ENCODE measurements around the gene G6PC3.
"Not testable (repeated sequence)": the region's sequence is repeated elsewhere in the genome, so short reads cannot be mapped to it uniquely, and the experiment has no call there.

The G6PC3 gene

DNA sequence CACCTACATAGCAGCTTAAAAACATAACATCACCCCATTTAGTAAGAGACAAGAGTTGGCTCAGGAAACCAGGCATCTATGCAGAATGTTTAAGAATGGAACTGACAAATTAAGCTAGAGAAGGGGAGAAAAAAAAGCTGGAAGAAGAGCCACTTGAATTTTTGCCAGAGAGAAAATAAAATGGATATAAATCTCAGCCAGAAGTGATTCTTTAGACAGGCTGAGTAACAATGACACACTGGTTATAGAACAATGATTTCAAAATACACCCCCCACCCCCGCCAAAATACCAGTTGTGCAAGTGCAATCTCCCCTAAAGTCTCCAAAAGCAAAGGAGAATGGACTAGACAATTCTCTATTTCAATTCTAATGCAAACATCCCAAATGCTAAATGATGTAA is 26.5 kb upstream of the G6PC3 start:
- TF ChIP-seq, protein P1, sequence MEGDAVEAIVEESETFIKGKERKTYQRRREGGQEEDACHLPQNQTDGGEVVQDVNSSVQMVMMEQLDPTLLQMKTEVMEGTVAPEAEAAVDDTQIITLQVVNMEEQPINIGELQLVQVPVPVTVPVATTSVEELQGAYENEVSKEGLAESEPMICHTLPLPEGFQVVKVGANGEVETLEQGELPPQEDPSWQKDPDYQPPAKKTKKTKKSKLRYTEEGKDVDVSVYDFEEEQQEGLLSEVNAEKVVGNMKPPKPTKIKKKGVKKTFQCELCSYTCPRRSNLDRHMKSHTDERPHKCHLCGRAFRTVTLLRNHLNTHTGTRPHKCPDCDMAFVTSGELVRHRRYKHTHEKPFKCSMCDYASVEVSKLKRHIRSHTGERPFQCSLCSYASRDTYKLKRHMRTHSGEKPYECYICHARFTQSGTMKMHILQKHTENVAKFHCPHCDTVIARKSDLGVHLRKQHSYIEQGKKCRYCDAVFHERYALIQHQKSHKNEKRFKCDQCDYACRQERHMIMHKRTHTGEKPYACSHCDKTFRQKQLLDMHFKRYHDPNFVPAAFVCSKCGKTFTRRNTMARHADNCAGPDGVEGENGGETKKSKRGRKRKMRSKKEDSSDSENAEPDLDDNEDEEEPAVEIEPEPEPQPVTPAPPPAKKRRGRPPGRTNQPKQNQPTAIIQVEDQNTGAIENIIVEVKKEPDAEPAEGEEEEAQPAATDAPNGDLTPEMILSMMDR (conservative IDR thresholded peaks at IDR 0.05; ENCODE audit: low read depth, low read length): no peak
- H3K4me3 ChIP-seq (ENCODE audit: low read depth, low read length): no peak overlapping the region
- no peak for DNase-seq (ENCODE audit: low read depth)

DNA sequence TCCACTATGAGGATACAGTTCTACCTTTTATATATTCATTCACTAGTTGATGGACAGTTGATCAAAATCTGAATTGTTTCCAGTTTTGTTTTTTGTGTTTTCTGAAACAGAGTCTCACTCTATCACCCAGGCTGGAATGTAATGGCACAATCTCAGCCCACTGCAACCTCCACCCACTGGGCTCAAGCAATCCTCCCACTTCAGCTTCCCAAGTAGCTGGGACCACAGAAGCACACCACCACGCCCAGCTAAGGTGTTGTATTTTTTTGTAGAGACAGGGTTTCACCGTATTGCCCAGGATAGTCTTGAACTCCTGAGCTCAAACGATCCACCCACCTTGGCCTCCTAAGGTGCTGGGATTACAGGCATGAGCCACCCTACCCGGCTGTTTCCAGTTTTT is 25.0 kb upstream of the G6PC3 start:
- TF ChIP-seq, protein P1 (conservative IDR thresholded peaks at IDR 0.05; ENCODE audit: low read depth, low read length): no peak
- H3K4me3 ChIP-seq (ENCODE audit: low read depth, low read length): no peak overlapping the region
- DNase-seq (ENCODE audit: low read depth): no peak

DNA sequence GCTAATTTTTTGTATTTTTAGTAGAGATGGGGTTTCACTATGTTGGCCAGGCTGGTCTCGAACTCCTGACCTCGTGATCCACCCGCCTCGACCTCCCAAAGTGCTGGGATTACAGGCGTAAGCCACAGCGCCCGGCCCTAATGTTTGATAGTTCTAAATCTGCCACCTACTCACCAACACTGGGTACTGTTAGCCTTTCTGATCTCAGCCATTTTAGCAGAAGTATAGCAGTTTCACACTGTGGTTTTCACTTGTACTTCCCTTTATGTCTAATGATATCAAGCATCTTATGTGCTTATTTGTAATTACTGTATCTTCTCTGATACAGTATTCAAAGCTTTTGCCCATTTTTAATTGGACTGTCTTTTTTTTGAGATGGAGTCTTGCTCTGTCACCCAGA is 23.6 kb upstream of the G6PC3 start:
- not testable (repeated sequence) for DNase-seq (ENCODE audit: low read depth); H3K4me3 ChIP-seq (ENCODE audit: low read depth, low read length)

DNA sequence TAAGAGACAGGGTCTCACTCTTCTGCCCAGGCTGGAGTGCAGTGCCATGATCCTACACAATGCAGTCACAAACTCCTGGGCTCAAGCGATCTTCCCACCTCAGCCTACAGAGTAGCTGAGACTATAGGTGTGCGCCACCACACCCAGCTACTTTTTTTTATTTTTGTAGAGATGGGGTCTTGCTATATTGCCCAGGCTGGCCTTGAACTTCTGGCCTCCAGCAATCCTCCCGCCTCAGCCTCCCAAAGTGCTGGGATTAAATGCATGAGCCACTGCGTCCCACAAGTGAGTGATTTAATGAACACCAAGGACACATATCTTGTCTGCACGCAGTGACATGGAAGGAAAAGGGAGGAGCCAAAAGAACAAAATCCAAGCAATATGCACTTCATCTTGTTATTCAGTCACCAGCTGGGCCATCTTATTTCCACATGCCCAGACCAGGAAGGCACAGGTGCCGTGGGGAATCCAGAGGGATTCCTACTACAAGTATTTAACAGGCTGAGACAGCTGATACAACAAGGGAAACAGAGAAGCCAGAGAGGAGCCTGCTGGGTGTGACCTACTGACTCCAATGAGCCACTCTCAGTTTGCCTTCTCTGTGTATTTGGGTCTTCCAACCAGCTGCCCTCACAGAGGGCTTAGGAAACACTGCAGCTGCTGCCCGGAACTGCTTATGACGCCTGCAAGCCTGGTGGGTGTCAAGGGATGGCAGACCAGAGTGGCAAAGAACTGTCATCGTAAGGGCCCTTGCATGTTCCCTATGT is 21.1 kb upstream of the G6PC3 start:
- TF ChIP-seq, protein P1 (conservative IDR thresholded peaks at IDR 0.05; ENCODE audit: low read depth, low read length): no peak
- DNase-seq (ENCODE audit: low read depth): no peak
- no peak overlapping the region for H3K4me3 ChIP-seq (ENCODE audit: low read depth, low read length)

DNA sequence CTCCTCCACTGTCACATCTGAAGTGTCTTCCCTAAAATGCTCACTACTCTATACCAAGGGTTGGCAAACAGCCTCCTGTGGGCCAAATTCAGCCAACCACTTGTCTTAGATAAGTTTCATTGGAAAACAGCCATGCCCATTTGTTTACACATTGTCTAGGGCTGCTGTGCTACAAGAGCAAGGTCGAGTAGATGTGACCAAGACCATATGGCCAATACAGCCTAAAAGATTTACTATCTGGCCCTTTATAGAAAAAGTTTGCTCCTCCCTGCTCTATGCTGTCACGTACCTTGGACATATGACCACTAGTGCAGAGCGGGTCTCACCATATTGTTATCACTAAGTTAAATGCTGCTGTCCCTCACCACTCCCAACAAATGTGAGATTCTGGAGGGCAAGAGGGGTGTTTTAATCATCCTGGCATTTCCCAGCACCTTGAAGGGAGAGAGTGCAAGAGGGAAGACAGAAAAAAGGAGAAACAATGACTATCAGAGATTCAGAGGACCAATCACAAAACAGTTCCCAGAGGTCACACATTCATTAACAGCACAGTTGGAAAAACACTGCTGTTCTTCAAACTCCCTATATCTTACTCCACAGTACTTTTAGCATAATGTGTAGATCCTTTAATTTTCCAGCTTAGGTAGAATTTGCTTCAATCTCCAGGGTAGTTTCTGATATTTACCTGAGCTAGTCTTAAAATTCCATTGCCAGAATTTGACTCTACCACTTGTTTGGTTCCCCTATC is 17.2 kb upstream of the G6PC3 start:
- TF ChIP-seq, protein P1 (conservative IDR thresholded peaks at IDR 0.05; ENCODE audit: low read depth, low read length): no peak
- DNase-seq (ENCODE audit: low read depth): no peak
- H3K4me3 ChIP-seq (ENCODE audit: low read depth, low read length): no peak overlapping the region

DNA sequence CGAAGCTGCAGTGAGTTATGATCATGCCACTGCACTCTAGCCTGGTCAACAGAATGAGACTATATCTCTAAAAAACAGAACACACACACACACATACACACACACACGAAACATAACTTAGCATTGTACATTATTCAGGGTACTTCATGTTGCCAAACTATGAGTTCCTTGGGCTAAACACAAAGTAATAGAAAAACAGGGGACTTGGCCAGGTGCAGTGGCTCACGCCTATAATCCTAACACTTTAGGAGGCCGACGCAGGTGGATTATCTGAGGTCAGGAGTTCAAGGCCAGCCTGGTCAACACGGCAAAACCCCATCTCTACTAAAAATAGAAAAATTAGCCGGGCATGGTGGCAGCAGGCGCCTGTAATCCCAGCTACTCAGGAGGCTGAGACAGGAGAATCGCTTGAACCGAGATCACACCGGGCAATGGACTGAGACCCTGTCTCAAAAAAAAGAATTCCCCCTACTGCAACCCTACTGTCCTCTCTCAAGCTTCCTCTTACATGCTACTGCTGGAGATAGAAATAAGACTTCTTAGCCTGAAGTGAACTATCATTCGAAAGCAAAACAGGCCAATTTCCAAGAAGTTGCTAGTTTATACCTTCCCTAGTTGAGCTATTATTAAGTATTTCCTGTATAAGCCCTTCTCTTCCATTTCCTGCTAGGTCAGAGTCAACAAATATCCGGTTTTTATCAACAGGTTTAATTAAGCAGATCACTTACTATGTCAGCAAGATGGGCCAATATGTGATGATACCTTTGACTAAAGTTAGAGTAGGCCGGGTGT is 11.2 kb upstream of the G6PC3 start:
- TF ChIP-seq, protein P1 (conservative IDR thresholded peaks at IDR 0.05; ENCODE audit: low read depth, low read length): no peak

DNA sequence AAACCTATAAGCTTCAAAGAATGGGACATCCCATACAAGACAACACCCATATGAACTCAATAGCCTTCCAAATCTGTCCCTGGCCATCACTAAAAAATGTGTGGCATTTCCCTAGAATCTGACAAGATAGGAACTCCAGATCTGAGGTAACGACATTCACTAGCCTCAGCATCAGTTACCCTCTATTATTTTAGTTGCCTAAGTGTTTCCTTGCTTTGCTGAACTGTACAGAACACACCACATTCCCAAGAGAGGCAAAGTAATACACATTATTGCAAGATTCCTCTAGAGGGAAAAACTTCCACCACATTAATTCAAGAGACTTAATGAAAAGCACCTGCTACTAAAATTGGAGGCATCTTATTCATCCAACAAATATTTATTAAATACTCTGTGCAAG is 9.1 kb upstream of the G6PC3 start:
- TF ChIP-seq, protein P1 (conservative IDR thresholded peaks at IDR 0.05; ENCODE audit: low read depth, low read length): no peak

More for the DNA sequence above, 11.2 kb upstream of the G6PC3 start:
- DNase-seq (ENCODE audit: low read depth): no peak
- H3K4me3 ChIP-seq (ENCODE audit: low read depth, low read length): no peak overlapping the region

More for the DNA sequence above, 9.1 kb upstream of the G6PC3 start:
- DNase-seq (ENCODE audit: low read depth): no peak
- no peak overlapping the region for H3K4me3 ChIP-seq (ENCODE audit: low read depth, low read length)

Measured in choroid plexus epithelial cell (primary cell).